PC-3 (cell line): Measurements from ENCODE around the gene KIF14. TPM values are rescaled to one million over a fixed set of nuclear protein-coding genes. Genes with fewer than 3 reads are reported as not detected.

Experiments
- ATAC-seq: fragments of 200-7000 bp; cut with Tn5 transposase; 2 replicates; pipeline ENCODE4 v1.9.1; 2020; ENCODE audit warnings: mild to moderate bottlenecking, moderate library complexity
- BruUV-seq: library from RNA; stranded (reverse); fragments of 400-500 nt; replicated peaks from 2 replicates; lab custom pipeline; 2021; lab: Mats Ljungman, UMichigan
- CTCF ChIA-PET: fragments of 300-600 bp; sonication (Branson Sonifier 250); formaldehyde crosslinking; loops from one replicate; lab custom pipeline; 2022; ENCODE audit warnings: antibody characterized with exemption; lab: Charles Lee
- POLR2A ChIA-PET: fragments of 300-600 bp; sonication (Branson Sonifier 250); formaldehyde crosslinking; loops from one replicate; lab custom pipeline; 2022; ENCODE audit warnings: antibody characterized with exemption; ENCODE audit not compliant: unreplicated experiment; lab: Charles Lee
- DNase-seq: peaks from one replicate; pipeline ENCODE4 v3.0.0-alpha.2; 2015
- H2AFZ ChIP-seq: fragments of 300-600 bp; sonication (generic); 2 replicates; pipeline ENCODE4 v1.6.0; 2016; ENCODE audit warnings: antibody characterized with exemption, low read length
- H3F3A ChIP-seq: fragments of 300-600 bp; sonication (generic); one replicate; pipeline ENCODE4 v1.6.0; 2017; ENCODE audit warnings: antibody characterized with exemption, low read length, control low read depth, mild to moderate bottlenecking; ENCODE audit not compliant: unreplicated experiment
- H3K27ac ChIP-seq: fragments of 300-600 bp; sonication (generic); 2 replicates; pipeline ENCODE4 v1.5.1; 2016; ENCODE audit warnings: mild to moderate bottlenecking, low read length
- H3K27me3 ChIP-seq: fragments of 300-600 bp; sonication (generic); 2 replicates; pipeline ENCODE4 v1.6.1; 2016; ENCODE audit warnings: low read length, mixed read lengths
- H3K36me3 ChIP-seq: fragments of 300-600 bp; sonication (generic); 2 replicates; pipeline ENCODE4 v1.6.1; 2016; ENCODE audit warnings: low read depth, mixed run types, low read length, mixed read lengths
- H3K4me1 ChIP-seq: fragments of 300-600 bp; sonication (generic); 2 replicates; pipeline ENCODE4 v1.5.1; 2016; ENCODE audit warnings: low read length; ENCODE audit not compliant: insufficient read depth
- H3K4me2 ChIP-seq: fragments of 300-600 bp; sonication (generic); 2 replicates; pipeline ENCODE4 v1.6.0; 2016; ENCODE audit warnings: low read length
- H3K4me3 ChIP-seq: fragments of 300-600 bp; sonication (generic); 2 replicates; pipeline ENCODE4 v1.5.1; 2016; ENCODE audit warnings: mild to moderate bottlenecking, low read length, mixed read lengths
- H3K79me2 ChIP-seq: fragments of 300-600 bp; sonication (generic); 2 replicates; pipeline ENCODE4 v1.6.1; 2017; ENCODE audit warnings: low read length, mixed read lengths
- H3K9ac ChIP-seq: fragments of 300-600 bp; sonication (generic); 2 replicates; pipeline ENCODE4 v1.6.0; 2016; ENCODE audit warnings: mild to moderate bottlenecking, low read length
- H3K9me2 ChIP-seq: fragments of 300-600 bp; sonication (generic); replicated peaks from 2 replicates; pipeline ENCODE4 v1.6.1; 2016; ENCODE audit warnings: mixed run types, low read length, mixed read lengths
- H3K9me3 ChIP-seq: fragments of 300-600 bp; sonication (generic); 2 replicates; pipeline ENCODE4 v1.6.1; 2016; ENCODE audit warnings: low read length, mixed read lengths
- H4K20me1 ChIP-seq: fragments of 300-600 bp; sonication (generic); 2 replicates; pipeline ENCODE4 v1.6.1; 2016; ENCODE audit warnings: low read length, mixed read lengths
- EZH2 ChIP-seq: fragments of 300-600 bp; sonication (generic); IDR thresholded peaks from one replicate; pipeline ENCODE4 v1.6.1; 2017; ENCODE audit warnings: antibody characterized with exemption, mild to moderate bottlenecking, low read length; ENCODE audit not compliant: unreplicated experiment
- EZH2phosphoT487 ChIP-seq: fragments of 300-600 bp; sonication (generic); IDR thresholded peaks from 2 replicates; pipeline ENCODE4 v1.6.1; 2018; ENCODE audit warnings: mild to moderate bottlenecking, antibody characterized with exemption, low read length, borderline replicate concordance
- intact Hi-C: fragments of 100-400 bp; cut with micrococcal nuclease; formaldehyde crosslinking; loops from 2 replicates; pipeline ENCODE4 v1.9.0; 2023
- total RNA-seq: library from RNA; depleted of rRNA; stranded (reverse); fragments of >200 nt; gene quantifications from 2 replicates; pipeline ENCODE4 v1.2.3, GENCODE V29; 2014
- TF ChIP-seq, protein P1 (sequence below): fragments of 300-600 bp; sonication (generic); conservative IDR thresholded peaks from 2 replicates; pipeline ENCODE4 v1.5.1; 2017; ENCODE audit warnings: antibody characterized with exemption, low read depth, mild to moderate bottlenecking, low read length

KIF14 gene
- total RNA-seq, 1 experiment from 2014 or later: 23.6 TPM

- H3K79me2 ChIP-seq: peaks cover 16% of the 10 kb centered on the region
- intact Hi-C loops: loop anchor here (1.0 to 5.0 kb wide), 3 partner anchors 28 to 114 kb away; partner anchors contain the start of gene KIF14
Measured at GRCh38 chr1:200668514-200669313, 48.2 kb upstream of the KIF14 start.

DNA sequence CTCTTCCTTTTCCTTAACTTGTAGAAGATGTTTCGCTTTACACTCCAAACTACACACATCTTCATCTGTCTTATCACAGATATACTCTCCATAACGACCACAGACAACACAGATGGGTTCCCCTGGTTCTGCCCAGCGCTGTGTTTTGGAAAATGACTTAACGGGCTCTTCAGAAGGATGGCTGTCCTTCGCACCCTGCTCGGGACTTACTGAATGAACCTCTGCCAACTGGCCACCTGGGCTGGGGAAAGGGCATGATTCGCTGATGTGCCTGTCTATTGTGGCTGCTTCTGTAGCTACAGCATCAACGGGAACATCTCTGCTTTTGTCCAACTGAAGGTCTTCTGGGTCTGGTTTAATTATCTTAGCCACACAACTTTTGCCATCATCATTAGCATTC is 45.8 kb upstream of the KIF14 start:
- H3K27ac ChIP-seq: no peak overlapping the region
- no TSS peak for BruUV-seq
- H3K4me3 ChIP-seq: no peak overlapping the region
- no peaks in the 10 kb centered on the region for H3F3A ChIP-seq
- intact Hi-C loops: loop anchor here (5.0 kb wide), 1 partner anchor 116 kb away; no protein-coding TSS in a partner anchor
- H4K20me1 ChIP-seq: no peaks in the 10 kb centered on the region
- CTCF ChIA-PET: no interaction called here
- H3K9me2 ChIP-seq: no peaks in the 10 kb centered on the region
- POLR2A ChIA-PET: no interaction called here
- no peak for TF ChIP-seq EZH2phosphoT487
- TF ChIP-seq, protein P1, sequence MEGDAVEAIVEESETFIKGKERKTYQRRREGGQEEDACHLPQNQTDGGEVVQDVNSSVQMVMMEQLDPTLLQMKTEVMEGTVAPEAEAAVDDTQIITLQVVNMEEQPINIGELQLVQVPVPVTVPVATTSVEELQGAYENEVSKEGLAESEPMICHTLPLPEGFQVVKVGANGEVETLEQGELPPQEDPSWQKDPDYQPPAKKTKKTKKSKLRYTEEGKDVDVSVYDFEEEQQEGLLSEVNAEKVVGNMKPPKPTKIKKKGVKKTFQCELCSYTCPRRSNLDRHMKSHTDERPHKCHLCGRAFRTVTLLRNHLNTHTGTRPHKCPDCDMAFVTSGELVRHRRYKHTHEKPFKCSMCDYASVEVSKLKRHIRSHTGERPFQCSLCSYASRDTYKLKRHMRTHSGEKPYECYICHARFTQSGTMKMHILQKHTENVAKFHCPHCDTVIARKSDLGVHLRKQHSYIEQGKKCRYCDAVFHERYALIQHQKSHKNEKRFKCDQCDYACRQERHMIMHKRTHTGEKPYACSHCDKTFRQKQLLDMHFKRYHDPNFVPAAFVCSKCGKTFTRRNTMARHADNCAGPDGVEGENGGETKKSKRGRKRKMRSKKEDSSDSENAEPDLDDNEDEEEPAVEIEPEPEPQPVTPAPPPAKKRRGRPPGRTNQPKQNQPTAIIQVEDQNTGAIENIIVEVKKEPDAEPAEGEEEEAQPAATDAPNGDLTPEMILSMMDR: no peak
- TF ChIP-seq EZH2: no peak
- peaks cover 19% of the 10 kb centered on the region for H3K4me1 ChIP-seq
- DNase-seq: no peak
- no peak overlapping the region for H3K9ac ChIP-seq
- H3K9me3 ChIP-seq: no peaks in the 10 kb centered on the region
- peaks cover 15% of the 10 kb centered on the region for H3K36me3 ChIP-seq
- H3K4me2 ChIP-seq: no peak overlapping the region
- H3K79me2 ChIP-seq: peaks cover 16% of the 10 kb centered on the region
- H2AFZ ChIP-seq: no peak overlapping the region
- H3K27me3 ChIP-seq: no peaks in the 10 kb centered on the region
- no peak for ATAC-seq

More at GRCh38 chr1:200668514-200669313, 48.2 kb upstream of the KIF14 start:
- H3K4me3 ChIP-seq: peak overlapping the region; percentile 86
- no peak for ATAC-seq
- no peaks in the 10 kb centered on the region for H3K9me2 ChIP-seq
- no peaks in the 10 kb centered on the region for H3K27me3 ChIP-seq
- H4K20me1 ChIP-seq: no peaks in the 10 kb centered on the region
- peak overlapping the region; percentile 98 for H3K4me2 ChIP-seq
- DNase-seq: peak; percentile 22
- ChIA-PET CTCF (interaction anchor here (0.6 to 2.5 kb wide), 4 partner anchors 9 to 445 kb away, joined by 3 to 19 read pairs (median 4); no protein-coding TSS in a partner anchor), POLR2A (interaction anchor here (0.6 to 1.6 kb wide), 3 partner anchors 28 to 61 kb away, joined by 4 to 10 read pairs (median 4); no protein-coding TSS in a partner anchor)
- H2AFZ ChIP-seq: peak overlapping the region; percentile 94
- H3K36me3 ChIP-seq: no peaks in the 10 kb centered on the region; the same call in 1 of the 2 replicates
- no peaks in the 10 kb centered on the region for H3K9me3 ChIP-seq
- no peaks in the 10 kb centered on the region for H3F3A ChIP-seq
- TF ChIP-seq EZH2phosphoT487 (no peak), EZH2 (no peak)
- TF ChIP-seq, protein P1: no peak
- H3K4me1 ChIP-seq: peaks cover 20% of the 10 kb centered on the region
- peak overlapping the region; percentile 98 for H3K9ac ChIP-seq
- H3K27ac ChIP-seq: peak overlapping the region; percentile 97
- BruUV-seq: TSS peak; percentile 75
